Measurements from ENCODE around the gene GPRC5D. TPM values are rescaled to one million over a fixed set of nuclear protein-coding genes. Genes with fewer than 3 reads are reported as not detected.

GPRC5D gene
- total RNA-seq, 4 donors from 2014 or later, result 1.3 TPM; not detected in 3

GRCh38 chr12:12945591-12945990 is 6.4 kb downstream of the GPRC5D start:
- Histone ChIP-seq H3K27ac (no peak overlapping the region), H3K9me3 (no peaks in the 10 kb centered on the region), H3K4me3 (no peak overlapping the region), H3K27me3 (no peaks in the 10 kb centered on the region), H3K4me1 (no peaks in the 10 kb centered on the region), H3K36me3 (no peaks in the 10 kb centered on the region)
- DNase-seq, result no peak
- TF ChIP-seq POLR2A (IDR thresholded peaks at IDR 0.05), result no peak

DNA sequence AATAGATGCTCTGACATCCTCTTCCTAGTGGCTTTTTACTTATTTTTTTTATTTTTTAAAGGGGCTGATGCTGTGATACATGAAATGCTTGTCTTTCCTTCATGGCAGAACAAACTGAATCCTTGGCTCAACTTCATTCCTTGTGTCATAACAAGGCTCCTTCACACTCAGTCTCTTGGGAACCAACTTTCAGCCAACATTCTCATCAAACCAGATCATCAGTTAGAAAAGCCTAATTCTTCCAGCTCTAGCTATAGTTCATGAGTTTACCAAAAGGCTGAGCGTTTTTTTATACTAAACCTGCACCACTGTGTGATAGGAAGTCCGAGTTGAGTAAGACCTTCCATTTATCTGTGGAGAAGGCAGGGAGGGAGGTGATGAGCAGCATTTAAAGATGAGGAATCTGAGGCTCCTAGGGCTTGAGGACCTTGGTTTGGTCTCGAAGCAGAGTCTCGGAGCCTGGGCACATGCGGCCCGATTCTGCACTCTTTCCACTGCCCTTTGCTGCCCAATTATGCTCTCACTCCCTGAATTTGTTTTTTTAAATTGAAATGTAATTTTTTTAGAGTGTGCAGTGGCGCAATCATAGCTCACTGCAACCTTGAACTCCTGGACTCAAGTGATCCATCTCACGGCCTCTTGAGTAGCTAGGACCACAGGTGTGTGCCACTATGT is 8.2 kb downstream of the GPRC5D start:
- Histone ChIP-seq H3K9me3 (no peaks in the 10 kb centered on the region), H3K4me1 (no peaks in the 10 kb centered on the region), H3K27ac (no peak overlapping the region), H3K4me3 (no peak overlapping the region), H3K27me3 (no peaks in the 10 kb centered on the region), H3K36me3 (no peaks in the 10 kb centered on the region)
- DNase-seq, result no peak
- TF ChIP-seq, protein P1, sequence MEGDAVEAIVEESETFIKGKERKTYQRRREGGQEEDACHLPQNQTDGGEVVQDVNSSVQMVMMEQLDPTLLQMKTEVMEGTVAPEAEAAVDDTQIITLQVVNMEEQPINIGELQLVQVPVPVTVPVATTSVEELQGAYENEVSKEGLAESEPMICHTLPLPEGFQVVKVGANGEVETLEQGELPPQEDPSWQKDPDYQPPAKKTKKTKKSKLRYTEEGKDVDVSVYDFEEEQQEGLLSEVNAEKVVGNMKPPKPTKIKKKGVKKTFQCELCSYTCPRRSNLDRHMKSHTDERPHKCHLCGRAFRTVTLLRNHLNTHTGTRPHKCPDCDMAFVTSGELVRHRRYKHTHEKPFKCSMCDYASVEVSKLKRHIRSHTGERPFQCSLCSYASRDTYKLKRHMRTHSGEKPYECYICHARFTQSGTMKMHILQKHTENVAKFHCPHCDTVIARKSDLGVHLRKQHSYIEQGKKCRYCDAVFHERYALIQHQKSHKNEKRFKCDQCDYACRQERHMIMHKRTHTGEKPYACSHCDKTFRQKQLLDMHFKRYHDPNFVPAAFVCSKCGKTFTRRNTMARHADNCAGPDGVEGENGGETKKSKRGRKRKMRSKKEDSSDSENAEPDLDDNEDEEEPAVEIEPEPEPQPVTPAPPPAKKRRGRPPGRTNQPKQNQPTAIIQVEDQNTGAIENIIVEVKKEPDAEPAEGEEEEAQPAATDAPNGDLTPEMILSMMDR (IDR thresholded peaks at IDR 0.05), result no peak
- no peak for TF ChIP-seq POLR2A (IDR thresholded peaks at IDR 0.05)

- H3K36me3 ChIP-seq, result no peaks in the 10 kb centered on the region
- H3K4me3 ChIP-seq, result no peak overlapping the region
- DNase-seq, result no peak
- no peaks in the 10 kb centered on the region for H3K4me1 ChIP-seq
- no peak overlapping the region for H3K27ac ChIP-seq
- TF ChIP-seq, protein P1 (IDR thresholded peaks at IDR 0.05), result no peak
- no peak for TF ChIP-seq POLR2A (IDR thresholded peaks at IDR 0.05)
- H3K9me3 ChIP-seq, result no peaks in the 10 kb centered on the region
- no peaks in the 10 kb centered on the region for H3K27me3 ChIP-seq
Observed at GRCh38 chr12:12941450-12942350, 10.3 kb downstream of the GPRC5D start.

GRCh38 chr12:12939888-12940287 is 12.1 kb downstream of the GPRC5D start:
- Histone ChIP-seq H3K9me3 (no peaks in the 10 kb centered on the region), H3K27ac (no peak overlapping the region), H3K4me3 (no peak overlapping the region), H3K4me1 (no peaks in the 10 kb centered on the region), H3K36me3 (no peaks in the 10 kb centered on the region), H3K27me3 (no peaks in the 10 kb centered on the region)
- DNase-seq, result no peak
- TF ChIP-seq POLR2A (IDR thresholded peaks at IDR 0.05), result no peak
- TF ChIP-seq, protein P1 (IDR thresholded peaks at IDR 0.05), result no peak

DNA sequence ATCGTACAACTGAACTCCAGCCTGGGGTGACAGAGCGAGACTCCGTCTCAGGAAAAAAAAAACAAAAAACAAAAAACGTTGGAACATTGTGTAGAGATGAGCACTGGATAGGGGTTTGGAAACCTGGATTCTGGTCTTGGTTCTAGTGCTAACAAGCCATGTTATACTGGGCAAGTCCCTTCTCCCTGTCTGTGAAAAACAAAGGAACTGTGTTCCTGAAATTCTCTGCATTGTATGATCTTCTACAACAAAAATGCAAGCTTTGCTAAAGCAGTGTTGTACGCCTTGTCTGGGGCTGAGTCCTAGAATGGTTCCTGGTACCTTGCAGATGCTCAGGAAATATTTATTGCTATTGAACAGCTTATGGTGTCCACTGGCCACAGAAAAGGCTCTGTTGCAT is 13.4 kb downstream of the GPRC5D start:
- Histone ChIP-seq H3K4me3 (no peak overlapping the region), H3K27ac (no peak overlapping the region)
- no peak for TF ChIP-seq POLR2A (IDR thresholded peaks at IDR 0.05)
- TF ChIP-seq, protein P1 (IDR thresholded peaks at IDR 0.05), result no peak

GRCh38 chr12:12936983-12937491 is 14.9 kb downstream of the GPRC5D start:
- Histone ChIP-seq H3K27ac (no peak overlapping the region), H3K36me3 (no peaks in the 10 kb centered on the region), H3K9me3 (no peaks in the 10 kb centered on the region), H3K4me1 (no peaks in the 10 kb centered on the region), H3K27me3 (no peaks in the 10 kb centered on the region), H3K4me3 (no peak overlapping the region)
- no peak for DNase-seq
- no peak for TF ChIP-seq POLR2A (IDR thresholded peaks at IDR 0.05)
- TF ChIP-seq, protein P1 (IDR thresholded peaks at IDR 0.05), result no peak

More for the DNA sequence above, 13.4 kb downstream of the GPRC5D start:
- Histone ChIP-seq H3K36me3 (no peaks in the 10 kb centered on the region), H3K9me3 (no peaks in the 10 kb centered on the region), H3K27me3 (no peaks in the 10 kb centered on the region), H3K4me1 (no peaks in the 10 kb centered on the region)
- DNase-seq, result no peak

Measured in Peyer's patch (tissue), 4 donors.